PC-3 (cell line): ENCODE data around the gene DNLZ. TPM values are rescaled to one million over a fixed set of nuclear protein-coding genes. Genes with fewer than 3 reads are reported as not detected.

Source experiments
- ATAC-seq: fragments of 200-7000 bp; cut with Tn5 transposase; 2 replicates; pipeline ENCODE4 v1.9.1; 2020; ENCODE audit warnings: mild to moderate bottlenecking, moderate library complexity
- BruUV-seq: library from RNA; stranded (reverse); fragments of 400-500 nt; replicated peaks from 2 replicates; lab custom pipeline; 2021; lab: Mats Ljungman, UMichigan
- CTCF ChIA-PET: fragments of 300-600 bp; sonication (Branson Sonifier 250); formaldehyde crosslinking; loops from one replicate; lab custom pipeline; 2022; ENCODE audit warnings: antibody characterized with exemption; lab: Charles Lee
- POLR2A ChIA-PET: fragments of 300-600 bp; sonication (Branson Sonifier 250); formaldehyde crosslinking; loops from one replicate; lab custom pipeline; 2022; ENCODE audit warnings: antibody characterized with exemption; ENCODE audit not compliant: unreplicated experiment; lab: Charles Lee
- DNase-seq: peaks from one replicate; pipeline ENCODE4 v3.0.0-alpha.2; 2015
- H2AFZ ChIP-seq: fragments of 300-600 bp; sonication (generic); 2 replicates; pipeline ENCODE4 v1.6.0; 2016; ENCODE audit warnings: antibody characterized with exemption, low read length
- H3F3A ChIP-seq: fragments of 300-600 bp; sonication (generic); one replicate; pipeline ENCODE4 v1.6.0; 2017; ENCODE audit warnings: antibody characterized with exemption, low read length, control low read depth, mild to moderate bottlenecking; ENCODE audit not compliant: unreplicated experiment
- H3K27ac ChIP-seq: fragments of 300-600 bp; sonication (generic); 2 replicates; pipeline ENCODE4 v1.5.1; 2016; ENCODE audit warnings: mild to moderate bottlenecking, low read length
- H3K27me3 ChIP-seq: fragments of 300-600 bp; sonication (generic); 2 replicates; pipeline ENCODE4 v1.6.1; 2016; ENCODE audit warnings: low read length, mixed read lengths
- H3K36me3 ChIP-seq: fragments of 300-600 bp; sonication (generic); 2 replicates; pipeline ENCODE4 v1.6.1; 2016; ENCODE audit warnings: low read depth, mixed run types, low read length, mixed read lengths
- H3K4me1 ChIP-seq: fragments of 300-600 bp; sonication (generic); 2 replicates; pipeline ENCODE4 v1.5.1; 2016; ENCODE audit warnings: low read length; ENCODE audit not compliant: insufficient read depth
- H3K4me2 ChIP-seq: fragments of 300-600 bp; sonication (generic); 2 replicates; pipeline ENCODE4 v1.6.0; 2016; ENCODE audit warnings: low read length
- H3K4me3 ChIP-seq: fragments of 300-600 bp; sonication (generic); 2 replicates; pipeline ENCODE4 v1.5.1; 2016; ENCODE audit warnings: mild to moderate bottlenecking, low read length, mixed read lengths
- H3K79me2 ChIP-seq: fragments of 300-600 bp; sonication (generic); 2 replicates; pipeline ENCODE4 v1.6.1; 2017; ENCODE audit warnings: low read length, mixed read lengths
- H3K9ac ChIP-seq: fragments of 300-600 bp; sonication (generic); 2 replicates; pipeline ENCODE4 v1.6.0; 2016; ENCODE audit warnings: mild to moderate bottlenecking, low read length
- H3K9me2 ChIP-seq: fragments of 300-600 bp; sonication (generic); replicated peaks from 2 replicates; pipeline ENCODE4 v1.6.1; 2016; ENCODE audit warnings: mixed run types, low read length, mixed read lengths
- H3K9me3 ChIP-seq: fragments of 300-600 bp; sonication (generic); 2 replicates; pipeline ENCODE4 v1.6.1; 2016; ENCODE audit warnings: low read length, mixed read lengths
- H4K20me1 ChIP-seq: fragments of 300-600 bp; sonication (generic); 2 replicates; pipeline ENCODE4 v1.6.1; 2016; ENCODE audit warnings: low read length, mixed read lengths
- EZH2 ChIP-seq: fragments of 300-600 bp; sonication (generic); IDR thresholded peaks from one replicate; pipeline ENCODE4 v1.6.1; 2017; ENCODE audit warnings: antibody characterized with exemption, mild to moderate bottlenecking, low read length; ENCODE audit not compliant: unreplicated experiment
- EZH2phosphoT487 ChIP-seq: fragments of 300-600 bp; sonication (generic); IDR thresholded peaks from 2 replicates; pipeline ENCODE4 v1.6.1; 2018; ENCODE audit warnings: mild to moderate bottlenecking, antibody characterized with exemption, low read length, borderline replicate concordance
- intact Hi-C: fragments of 100-400 bp; cut with micrococcal nuclease; formaldehyde crosslinking; loops from 2 replicates; pipeline ENCODE4 v1.9.0; 2023
- total RNA-seq: library from RNA; depleted of rRNA; stranded (reverse); fragments of >200 nt; gene quantifications from 2 replicates; pipeline ENCODE4 v1.2.3, GENCODE V29; 2014
- TF ChIP-seq, protein P1 (sequence below): fragments of 300-600 bp; sonication (generic); conservative IDR thresholded peaks from 2 replicates; pipeline ENCODE4 v1.5.1; 2017; ENCODE audit warnings: antibody characterized with exemption, low read depth, mild to moderate bottlenecking, low read length

Gene DNLZ
- total RNA-seq, 1 experiment from 2014 or later: 51.4 TPM

DNA sequence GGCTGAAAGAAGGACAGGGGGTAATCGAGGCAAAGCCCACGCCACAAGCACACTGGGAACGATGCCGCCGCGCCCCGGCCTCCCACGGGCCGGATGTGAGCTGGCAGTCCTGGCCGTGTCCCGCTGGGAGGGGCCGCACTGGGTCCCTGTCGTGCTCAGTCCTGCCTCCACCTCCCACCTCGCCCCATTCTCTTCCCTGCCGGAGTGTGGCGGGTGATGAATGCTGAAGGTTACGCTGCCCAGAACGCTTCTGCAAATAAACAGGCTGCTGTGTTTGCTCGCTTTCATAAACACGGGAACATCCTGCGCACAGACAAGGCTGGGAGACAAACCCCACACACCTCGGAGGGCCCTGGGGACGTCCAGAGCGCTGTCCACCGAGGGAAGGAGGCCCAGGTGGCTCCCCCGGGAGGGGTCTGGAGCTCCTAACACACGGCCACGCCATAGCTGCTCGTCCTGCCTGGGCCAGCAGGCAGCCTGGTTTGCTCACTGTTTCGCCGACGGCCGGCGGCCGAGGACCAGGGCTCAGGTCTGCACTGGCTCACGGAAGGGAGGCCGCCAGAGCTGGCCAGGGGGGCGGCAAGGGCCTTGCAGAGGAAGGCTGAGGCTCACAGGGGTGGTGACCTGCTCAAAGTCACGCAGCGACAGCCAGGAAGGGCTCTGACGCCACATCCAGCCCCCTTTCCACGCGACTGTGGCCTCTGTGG lies 2.3 kb downstream of the DNLZ start:
- Histone ChIP-seq H3K4me1 (peaks cover 9% of the 10 kb centered on the region; the same call in 1 of the 2 replicates), H3K9ac (no peak overlapping the region), H3K4me2 (no peak overlapping the region), H3K9me2 (no peaks in the 10 kb centered on the region), H3K36me3 (no peaks in the 10 kb centered on the region), H3K27ac (no peak overlapping the region), H3K4me3 (no peak overlapping the region), H4K20me1 (no peaks in the 10 kb centered on the region), H3F3A (no peaks in the 10 kb centered on the region), H3K9me3 (no peaks in the 10 kb centered on the region), H3K79me2 (no peaks in the 10 kb centered on the region), H3K27me3 (no peaks in the 10 kb centered on the region), H2AFZ (no peak overlapping the region)
- TF ChIP-seq EZH2 (no peak), EZH2phosphoT487 (no peak)
- TF ChIP-seq, protein P1, sequence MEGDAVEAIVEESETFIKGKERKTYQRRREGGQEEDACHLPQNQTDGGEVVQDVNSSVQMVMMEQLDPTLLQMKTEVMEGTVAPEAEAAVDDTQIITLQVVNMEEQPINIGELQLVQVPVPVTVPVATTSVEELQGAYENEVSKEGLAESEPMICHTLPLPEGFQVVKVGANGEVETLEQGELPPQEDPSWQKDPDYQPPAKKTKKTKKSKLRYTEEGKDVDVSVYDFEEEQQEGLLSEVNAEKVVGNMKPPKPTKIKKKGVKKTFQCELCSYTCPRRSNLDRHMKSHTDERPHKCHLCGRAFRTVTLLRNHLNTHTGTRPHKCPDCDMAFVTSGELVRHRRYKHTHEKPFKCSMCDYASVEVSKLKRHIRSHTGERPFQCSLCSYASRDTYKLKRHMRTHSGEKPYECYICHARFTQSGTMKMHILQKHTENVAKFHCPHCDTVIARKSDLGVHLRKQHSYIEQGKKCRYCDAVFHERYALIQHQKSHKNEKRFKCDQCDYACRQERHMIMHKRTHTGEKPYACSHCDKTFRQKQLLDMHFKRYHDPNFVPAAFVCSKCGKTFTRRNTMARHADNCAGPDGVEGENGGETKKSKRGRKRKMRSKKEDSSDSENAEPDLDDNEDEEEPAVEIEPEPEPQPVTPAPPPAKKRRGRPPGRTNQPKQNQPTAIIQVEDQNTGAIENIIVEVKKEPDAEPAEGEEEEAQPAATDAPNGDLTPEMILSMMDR: no peak
- BruUV-seq: no TSS peak
- ATAC-seq: no peak
- CTCF ChIA-PET: no interaction called here
- POLR2A ChIA-PET: no interaction called here
- no peak for DNase-seq
- intact Hi-C loops: no loop called here

DNA sequence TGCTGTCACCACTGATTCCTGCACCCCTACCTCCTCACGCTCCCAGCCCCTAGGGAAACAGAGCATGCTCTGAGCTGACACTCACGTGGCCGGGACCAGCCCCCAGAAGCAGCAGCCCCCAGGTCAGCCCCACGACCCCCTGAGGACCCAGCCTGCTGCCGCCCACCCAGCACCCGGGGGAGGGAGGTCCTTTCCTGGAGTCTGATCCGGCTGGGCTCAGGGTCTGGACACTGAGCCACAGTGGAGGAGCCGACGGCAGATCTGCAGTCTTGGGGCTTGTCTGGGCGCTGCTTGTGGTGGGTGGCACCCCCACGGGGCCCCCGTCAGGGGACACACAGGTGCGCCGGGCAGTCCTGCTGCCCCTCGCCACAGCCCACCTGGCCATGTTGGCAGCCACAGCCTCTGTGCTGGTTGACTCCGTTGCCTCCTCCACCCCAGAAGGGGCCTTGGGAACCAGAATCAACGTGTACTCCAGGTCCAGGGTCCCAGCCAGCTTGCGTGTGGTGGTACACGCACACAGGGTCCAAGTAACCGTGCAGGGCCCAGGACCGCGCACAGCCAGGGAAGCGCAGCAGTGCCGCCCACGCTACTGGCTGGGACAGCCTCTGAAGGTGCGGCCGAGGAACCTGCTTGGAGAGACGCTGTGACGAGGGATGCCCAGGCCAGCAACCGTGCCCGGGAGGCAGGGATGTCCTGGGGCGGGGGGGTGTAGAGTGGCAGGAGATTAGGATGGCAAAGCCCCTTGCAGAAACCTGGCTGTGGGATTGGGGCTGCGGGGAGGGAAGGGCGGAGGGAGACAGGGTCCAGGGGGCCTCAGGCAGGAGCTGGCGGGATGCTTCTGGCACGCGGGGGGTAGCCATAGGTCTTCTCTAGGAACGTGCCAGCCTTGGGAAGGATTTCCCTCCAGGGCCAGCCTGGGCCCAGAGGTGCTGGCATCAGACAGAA lies 3.5 kb downstream of the DNLZ start:
- Histone ChIP-seq H3K9me3 (no peaks in the 10 kb centered on the region), H3K36me3 (no peaks in the 10 kb centered on the region), H3K27me3 (no peaks in the 10 kb centered on the region), H3K27ac (no peak overlapping the region), H3K9me2 (no peaks in the 10 kb centered on the region), H3K4me1 (peaks cover 9% of the 10 kb centered on the region; the same call in 1 of the 2 replicates), H3K9ac (no peak overlapping the region), H4K20me1 (no peaks in the 10 kb centered on the region), H3K4me3 (no peak overlapping the region), H3F3A (no peaks in the 10 kb centered on the region), H3K4me2 (no peak overlapping the region), H3K79me2 (no peaks in the 10 kb centered on the region), H2AFZ (no peak overlapping the region)
- TF ChIP-seq, protein P1: no peak
- TF ChIP-seq EZH2: no peak
- no peak for TF ChIP-seq EZH2phosphoT487
- ATAC-seq (no peak), DNase-seq (no peak)
- CTCF ChIA-PET: no interaction called here
- intact Hi-C loops: no loop called here
- no TSS peak for BruUV-seq
- POLR2A ChIA-PET: no interaction called here
